ENCODE results near the gene CHST13. TPM values are rescaled to one million over a fixed set of nuclear protein-coding genes. Genes with fewer than 3 reads are reported as not detected.

Gene CHST13
- total and polyA plus RNA-seq, 7 donors = 0.07 to 0.20 TPM; not detected in 5

DNA sequence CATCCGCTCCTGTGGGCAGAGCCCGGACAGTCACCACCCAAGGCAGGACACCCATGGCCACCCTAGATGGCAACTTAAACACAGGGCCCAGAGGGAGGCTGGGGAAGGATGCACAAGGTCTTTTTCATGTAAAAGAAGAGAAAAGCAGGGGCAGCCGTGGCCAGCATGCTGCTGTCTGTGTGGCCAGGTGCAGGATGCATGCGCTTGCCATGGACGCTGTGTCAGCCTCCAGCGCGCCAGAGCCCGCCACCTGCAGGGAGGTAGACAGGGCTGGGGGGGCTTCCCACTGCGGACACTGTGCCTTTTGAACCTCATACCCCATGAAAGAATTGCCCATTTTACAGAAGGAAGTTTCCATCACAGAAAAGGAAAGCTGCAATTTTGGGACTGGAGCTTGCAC is 24.6 kb upstream of the CHST13 start:
- TF ChIP-seq, protein P1, sequence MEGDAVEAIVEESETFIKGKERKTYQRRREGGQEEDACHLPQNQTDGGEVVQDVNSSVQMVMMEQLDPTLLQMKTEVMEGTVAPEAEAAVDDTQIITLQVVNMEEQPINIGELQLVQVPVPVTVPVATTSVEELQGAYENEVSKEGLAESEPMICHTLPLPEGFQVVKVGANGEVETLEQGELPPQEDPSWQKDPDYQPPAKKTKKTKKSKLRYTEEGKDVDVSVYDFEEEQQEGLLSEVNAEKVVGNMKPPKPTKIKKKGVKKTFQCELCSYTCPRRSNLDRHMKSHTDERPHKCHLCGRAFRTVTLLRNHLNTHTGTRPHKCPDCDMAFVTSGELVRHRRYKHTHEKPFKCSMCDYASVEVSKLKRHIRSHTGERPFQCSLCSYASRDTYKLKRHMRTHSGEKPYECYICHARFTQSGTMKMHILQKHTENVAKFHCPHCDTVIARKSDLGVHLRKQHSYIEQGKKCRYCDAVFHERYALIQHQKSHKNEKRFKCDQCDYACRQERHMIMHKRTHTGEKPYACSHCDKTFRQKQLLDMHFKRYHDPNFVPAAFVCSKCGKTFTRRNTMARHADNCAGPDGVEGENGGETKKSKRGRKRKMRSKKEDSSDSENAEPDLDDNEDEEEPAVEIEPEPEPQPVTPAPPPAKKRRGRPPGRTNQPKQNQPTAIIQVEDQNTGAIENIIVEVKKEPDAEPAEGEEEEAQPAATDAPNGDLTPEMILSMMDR (IDR thresholded peaks at IDR 0.05) = no peak
- Histone ChIP-seq H3K9me3 (no peaks in the 10 kb centered on the region), H3K4me1 (no peaks in the 10 kb centered on the region), H3K27ac (no peak overlapping the region), H3K27me3 (ENCODE audit: insufficient read depth in 3 of 3, low read length in 2 of 3) (no peaks in the 10 kb centered on the region), H3K4me3 (no peak overlapping the region), H3K36me3 (ENCODE audit: insufficient read depth in 1 of 2, low read depth in 1 of 2) (no peaks in the 10 kb centered on the region)
- intact Hi-C loops (cut with DNase I) = no loop called here
- ATAC-seq (no peak), DNase-seq (no peak)
- WGBS, 3 donors = 91 to 95% (median 95%) methylated on average over 9 of the region's 9 CpGs

DNA sequence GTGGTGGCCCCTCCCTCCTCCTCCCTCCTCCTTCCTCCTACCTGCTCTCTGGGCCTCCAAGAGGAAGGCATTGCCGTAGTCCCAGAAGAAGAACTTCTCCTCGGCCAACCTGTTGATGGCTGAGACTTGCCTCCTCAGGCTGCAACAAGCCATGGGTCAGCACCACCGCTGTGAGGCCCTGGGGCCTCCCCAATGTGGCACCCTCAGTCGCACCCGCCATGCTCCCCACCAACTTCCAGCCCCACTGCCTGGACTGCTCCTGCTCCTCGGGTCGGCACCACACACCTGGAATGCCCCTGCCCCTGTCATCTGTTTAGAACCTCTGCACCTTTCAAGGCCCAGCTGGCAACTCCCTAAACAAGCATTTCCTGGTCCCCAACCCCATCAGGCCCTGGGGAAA is 23.9 kb upstream of the CHST13 start:
- DNase-seq = no peak
- Histone ChIP-seq H3K27me3 (ENCODE audit: insufficient read depth in 3 of 3, low read length in 2 of 3) (no peaks in the 10 kb centered on the region), H3K27ac (no peak overlapping the region), H3K36me3 (ENCODE audit: insufficient read depth in 1 of 2, low read depth in 1 of 2) (no peaks in the 10 kb centered on the region), H3K9me3 (no peaks in the 10 kb centered on the region), H3K4me1 (no peaks in the 10 kb centered on the region), H3K4me3 (no peak overlapping the region)
- intact Hi-C loops (cut with DNase I) = no loop called here
- no peak for ATAC-seq
- 86 to 92% (median 90%) methylated on average over 7 of the region's 7 CpGs for WGBS, 3 donors
- TF ChIP-seq, protein P1 (IDR thresholded peaks at IDR 0.05) = no peak

DNA sequence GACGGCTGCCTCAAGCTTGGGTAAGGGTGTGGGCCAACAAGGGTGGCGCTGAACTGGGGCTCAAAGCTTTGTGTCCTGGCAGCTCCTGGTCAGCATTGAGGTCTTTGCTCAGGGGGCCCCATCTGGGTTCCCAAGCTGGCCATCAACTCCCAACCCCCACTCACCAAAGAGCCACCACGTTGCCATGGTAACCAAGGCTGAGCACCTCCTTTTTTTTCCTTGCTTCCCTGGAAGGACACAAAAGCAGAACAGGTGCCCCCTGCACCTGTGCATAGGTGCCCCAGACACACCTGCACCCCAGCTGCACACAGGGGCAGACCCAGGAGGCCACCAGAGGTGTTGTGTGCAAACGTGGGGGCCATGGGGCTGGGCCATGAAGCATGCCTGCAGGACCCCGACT is 22.9 kb upstream of the CHST13 start:
- Histone ChIP-seq H3K4me1 (no peaks in the 10 kb centered on the region), H3K9me3 (no peaks in the 10 kb centered on the region), H3K36me3 (ENCODE audit: insufficient read depth in 1 of 2, low read depth in 1 of 2) (no peaks in the 10 kb centered on the region), H3K27me3 (ENCODE audit: insufficient read depth in 3 of 3, low read length in 2 of 3) (no peaks in the 10 kb centered on the region), H3K4me3 (no peak overlapping the region), H3K27ac (no peak overlapping the region)
- TF ChIP-seq, protein P1 (IDR thresholded peaks at IDR 0.05) = no peak
- DNase-seq = no peak
- intact Hi-C loops (cut with DNase I) = no loop called here
- 71 to 81% (median 71%) methylated on average over 5 of the region's 5 CpGs for WGBS, 3 donors
- ATAC-seq = no peak

DNA sequence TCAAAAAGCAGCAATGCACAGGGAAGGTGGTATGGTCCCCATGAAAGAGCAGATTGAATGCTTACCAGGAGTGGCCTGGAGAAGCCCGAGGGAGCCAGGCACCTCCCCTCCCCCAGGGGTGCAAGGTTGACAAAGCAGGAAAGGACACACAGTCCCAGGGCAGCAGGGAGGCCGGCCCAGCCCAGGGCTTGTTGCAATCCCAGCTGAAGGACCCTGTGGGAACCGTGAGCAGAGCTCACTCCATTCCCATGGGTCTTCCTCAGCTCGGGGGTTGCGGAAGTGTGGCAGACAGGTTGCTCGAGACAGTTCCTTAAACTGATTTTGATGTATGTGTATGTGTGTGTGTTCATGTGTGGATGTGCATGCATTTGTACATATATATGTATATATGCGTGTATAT is 22.2 kb upstream of the CHST13 start:
- TF ChIP-seq, protein P1 (IDR thresholded peaks at IDR 0.05) = no peak
- DNase-seq (no peak), ATAC-seq (peak in 1 of 4 donors; percentile 36)
- WGBS, 3 donors = 49 to 53% (median 52%) methylated on average over 7 of the region's 7 CpGs
- Histone ChIP-seq H3K9me3 (no peaks in the 10 kb centered on the region), H3K4me3 (no peak overlapping the region), H3K27me3 (ENCODE audit: insufficient read depth in 3 of 3, low read length in 2 of 3) (no peaks in the 10 kb centered on the region), H3K27ac (no peak overlapping the region), H3K4me1 (no peaks in the 10 kb centered on the region), H3K36me3 (ENCODE audit: insufficient read depth in 1 of 2, low read depth in 1 of 2) (no peaks in the 10 kb centered on the region)
- intact Hi-C loops (cut with DNase I) = no loop called here

DNA sequence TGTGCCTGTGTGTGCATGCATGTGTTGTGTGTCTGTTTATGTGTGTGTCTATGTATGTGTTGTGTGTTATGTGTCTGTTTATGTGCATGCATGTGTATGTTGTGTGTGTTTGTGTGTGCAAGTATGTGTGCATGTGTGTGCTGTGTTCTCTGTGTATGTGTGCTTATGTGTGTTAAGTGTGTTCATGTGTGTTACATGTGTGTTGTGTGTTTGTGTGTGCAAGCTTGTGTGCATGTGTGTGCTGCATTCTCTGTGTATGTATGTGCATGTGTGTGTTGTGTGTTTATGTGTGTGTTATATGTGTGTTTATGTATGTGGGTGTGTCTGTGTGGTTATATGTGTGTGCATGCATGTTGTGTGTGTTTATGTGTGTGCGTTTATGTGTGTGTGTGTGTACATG is 21.3 kb upstream of the CHST13 start:
- Histone ChIP-seq H3K27ac (no peak overlapping the region), H3K4me3 (no peak overlapping the region), H3K4me1 (no peaks in the 10 kb centered on the region), H3K36me3 (ENCODE audit: insufficient read depth in 1 of 2, low read depth in 1 of 2) (no peaks in the 10 kb centered on the region), H3K9me3 (no peaks in the 10 kb centered on the region), H3K27me3 (ENCODE audit: insufficient read depth in 3 of 3, low read length in 2 of 3) (no peaks in the 10 kb centered on the region)
- intact Hi-C loops (cut with DNase I) = no loop called here
- no peak for DNase-seq
- ATAC-seq = no peak
- WGBS, 3 donors = 88 to 100% (median 90%) methylated on average over 1 of the region's 1 CpG
- TF ChIP-seq, protein P1 (IDR thresholded peaks at IDR 0.05) = no peak

All from psoas muscle (tissue), 8 donors.